WI38 (cell line): ENCODE measurements around the gene PSG7.
"Not testable (repeated sequence)": the region's sequence is repeated elsewhere in the genome, so short reads cannot be mapped to it uniquely, and the experiment has no call there.

Experiments
- H3K4me3 ChIP-seq: 2 replicates; pipeline ENCODE4 v1.5.1; 2011; ENCODE audit warnings: low read depth, mild to moderate bottlenecking, control low read depth, low read length
- CTCF ChIP-seq: IDR thresholded peaks from 2 replicates; pipeline ENCODE4 v1.5.1; 2012; ENCODE audit warnings: low read depth, mild to moderate bottlenecking, control low read depth, low read length

Gene PSG7

GRCh38 chr19:42937107-42937506 lies at the start of gene PSG7:
PSG7 (minus strand) TSS chr19:42937207; CDS start chr19:42937076, 131 bp downstream.
- not testable (repeated sequence) for H3K4me3 ChIP-seq

DNA sequence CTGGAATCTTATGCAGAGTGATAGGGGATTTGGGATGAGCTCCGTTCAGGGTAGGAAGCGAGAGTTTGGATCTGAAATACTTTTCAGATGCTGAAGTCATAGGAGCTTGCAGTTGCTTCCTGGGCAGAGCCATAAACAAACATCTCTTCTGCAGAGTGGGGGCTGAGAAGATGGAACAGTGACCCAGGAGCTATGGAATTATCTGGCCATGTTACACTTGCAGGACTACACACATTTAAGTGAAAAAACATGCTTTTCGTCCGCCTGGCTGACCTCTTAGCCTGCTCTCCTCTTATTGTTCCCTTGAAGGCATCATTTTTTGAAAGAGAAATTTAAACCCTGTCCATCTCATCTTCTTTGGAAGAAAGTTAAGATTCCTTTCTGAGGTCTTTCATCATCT lies 48.6 kb upstream of the PSG7 start:
- H3K4me3 ChIP-seq: no peak overlapping the region
- no peak for TF ChIP-seq CTCF

- not testable (repeated sequence) for H3K4me3 ChIP-seq
These were observed 45.1 kb upstream of the PSG7 start for GRCh38 chr19:42982111-42982510.

DNA sequence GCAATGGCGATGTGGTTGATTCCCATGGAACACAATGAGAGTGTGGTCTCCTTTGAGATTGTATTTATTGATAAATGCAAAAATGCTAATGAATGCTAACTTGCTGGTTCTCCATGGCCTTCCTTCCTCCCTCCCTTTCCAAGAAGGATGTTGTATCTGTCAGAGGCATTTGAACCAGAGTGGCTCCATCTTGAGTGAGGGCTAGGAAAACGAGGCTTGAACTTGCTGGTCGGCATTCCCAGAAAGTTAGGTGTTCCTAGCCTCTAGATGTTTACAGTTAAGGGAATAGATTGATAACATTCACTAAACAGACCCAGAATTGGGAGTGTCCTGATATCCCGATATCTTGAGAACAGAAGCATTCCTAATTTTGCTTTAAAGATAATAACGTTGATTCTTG lies 34.4 kb upstream of the PSG7 start:
- not testable (repeated sequence) for H3K4me3 ChIP-seq

- TF ChIP-seq CTCF: no peak
- no peak overlapping the region for H3K4me3 ChIP-seq
These were observed 28.2 kb upstream of the PSG7 start for GRCh38 chr19:42965176-42965575.

- TF ChIP-seq CTCF: no peak
- no peak overlapping the region for H3K4me3 ChIP-seq
These were observed 24.1 kb upstream of the PSG7 start for GRCh38 chr19:42961119-42961518.

DNA sequence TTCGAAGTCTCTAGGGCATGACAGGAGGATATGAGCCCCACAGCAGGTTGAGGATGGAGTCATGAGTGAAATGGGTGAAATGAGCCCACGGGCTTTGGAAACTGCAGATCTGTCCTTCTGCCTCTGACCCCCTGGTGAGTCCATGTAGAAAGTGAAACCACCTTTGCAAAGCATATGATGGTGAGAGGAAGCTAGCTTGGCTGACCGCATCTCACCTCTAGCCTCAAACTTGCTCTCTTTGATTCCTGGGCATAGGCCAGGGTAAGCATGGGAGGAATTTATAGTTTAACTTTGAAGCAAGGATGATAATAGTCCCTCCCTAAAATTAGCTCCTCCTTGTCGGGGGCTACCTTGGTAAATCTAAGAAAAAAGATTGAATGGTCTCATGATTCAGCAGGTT lies 15.1 kb upstream of the PSG7 start:
- not testable (repeated sequence) for H3K4me3 ChIP-seq

GRCh38 chr19:42951476-42951875 lies 14.5 kb upstream of the PSG7 start:
- H3K4me3 ChIP-seq: not testable (repeated sequence)

DNA sequence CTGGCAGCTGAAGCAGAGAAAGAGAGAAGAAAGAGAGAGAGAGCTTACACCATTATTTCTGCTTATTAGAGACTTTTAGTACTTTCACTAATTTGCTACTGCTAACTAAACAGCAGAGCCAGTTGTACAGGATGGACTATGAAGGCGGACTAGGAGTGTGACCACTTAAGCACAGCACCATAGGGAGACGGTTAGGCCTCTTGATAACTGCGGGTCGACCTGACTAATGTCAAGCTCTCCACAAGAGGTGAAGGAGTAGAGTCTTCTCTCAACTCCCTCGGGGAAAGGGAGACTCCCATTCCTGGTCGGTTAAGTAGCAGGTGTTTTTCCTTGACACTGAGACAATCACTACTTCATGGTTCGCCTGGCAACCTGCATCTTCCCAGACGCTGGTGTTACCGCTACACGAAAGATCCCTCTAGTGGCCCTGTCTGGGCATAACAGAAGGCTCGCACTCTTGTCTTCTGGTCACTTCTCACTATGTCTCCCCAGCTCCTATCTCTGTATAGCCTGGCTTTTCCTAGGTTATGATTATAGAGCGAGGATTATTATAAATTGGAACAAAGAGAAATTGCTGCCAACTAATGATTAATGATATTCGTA lies 5.3 kb upstream of the PSG7 start:
- H3K4me3 ChIP-seq: no peak overlapping the region
- TF ChIP-seq CTCF: peak; percentile 39

GRCh38 chr19:42934726-42935125 lies 2.3 kb downstream of the PSG7 start:
- H3K4me3 ChIP-seq: not testable (repeated sequence)

DNA sequence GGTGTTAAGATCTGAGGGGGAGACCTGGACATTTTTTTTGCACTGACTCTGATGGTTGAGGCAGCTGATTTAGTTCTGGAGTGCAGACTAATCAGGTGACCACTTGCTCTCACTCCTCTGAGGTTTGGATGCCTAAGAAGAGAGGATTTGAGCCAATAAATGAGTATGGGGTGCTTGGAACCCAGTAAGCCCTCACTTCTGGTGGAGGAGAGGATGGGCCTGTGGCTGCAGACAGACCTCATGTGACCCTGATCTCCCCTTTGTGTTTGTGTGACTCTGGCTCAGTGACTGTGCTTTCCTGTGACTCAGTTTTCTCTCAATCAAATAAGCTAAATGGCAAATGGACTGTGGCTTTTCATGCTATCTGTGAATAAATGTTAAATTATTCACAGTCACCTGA lies 2.8 kb downstream of the PSG7 start:
- not testable (repeated sequence) for H3K4me3 ChIP-seq

- H3K4me3 ChIP-seq: not testable (repeated sequence)
These were observed 3.6 kb downstream of the PSG7 start for GRCh38 chr19:42933412-42933811.

- H3K4me3 ChIP-seq: not testable (repeated sequence)
These were observed 4.4 kb downstream of the PSG7 start for GRCh38 chr19:42932485-42933101.
